Endothelial cell of umbilical vein (primary cell): ENCODE measurements around the gene KLHL10.

Experiments
- FOS ChIP-seq: IDR thresholded peaks from 2 replicates; pipeline ENCODE4 v1.6.1; 2011; ENCODE audit warnings: mild to moderate bottlenecking, low read length, moderate library complexity, borderline replicate concordance; ENCODE audit not compliant: insufficient read depth
- MYC ChIP-seq: IDR thresholded peaks from one replicate; pipeline ENCODE4 v1.6.1; 2011; ENCODE audit warnings: mild to moderate bottlenecking, low read depth, low read length
- POLR2A ChIP-seq: IDR thresholded peaks from 2 replicates; pipeline ENCODE4 v1.6.1; 2012; ENCODE audit warnings: low read depth, mild to moderate bottlenecking, control low read depth, low read length
- POLR2AphosphoS5 ChIP-seq: IDR thresholded peaks from 2 replicates; pipeline ENCODE4 v1.6.1; 2012; ENCODE audit warnings: low read depth, mild to moderate bottlenecking, control low read depth, low read length, moderate library complexity; ENCODE audit not compliant: insufficient read depth
- TF ChIP-seq, protein P1 (sequence below), 2 donors: IDR thresholded peaks; 1 replicate in 1 of 2; 2 replicates in 1 of 2; pipeline ENCODE4 v1.5.1; 2011; ENCODE audit warnings: low read length in 2 of 2, mild to moderate bottlenecking in 2 of 2, moderate library complexity in 2 of 2, control low read depth in 1 of 2, inconsistent platforms in 1 of 2, low read depth in 1 of 2; ENCODE audit not compliant: insufficient read depth in 1 of 2; ENCODE audit errors: extremely low read depth in 1 of 2

DNA sequence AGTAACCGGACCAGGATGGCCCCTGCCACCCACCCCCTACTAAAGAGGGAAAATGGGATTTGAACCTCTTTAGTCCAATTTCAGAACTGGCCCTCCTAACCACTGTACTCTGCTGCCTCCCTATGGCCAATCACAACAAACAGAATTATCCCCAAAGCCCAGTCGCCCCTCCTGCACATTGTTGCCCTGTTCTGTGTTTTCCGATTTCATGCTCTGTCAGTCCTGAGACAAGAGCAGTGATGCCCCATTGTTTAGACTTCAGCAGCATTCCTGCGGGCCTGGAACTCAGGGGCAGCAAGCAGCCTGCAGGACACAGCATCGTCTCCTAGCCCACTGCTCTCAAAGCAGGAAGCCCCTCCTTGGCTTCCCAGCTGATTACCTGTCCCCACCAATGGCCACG is 48.1 kb downstream of the KLHL10 start:
- TF ChIP-seq, protein P1, sequence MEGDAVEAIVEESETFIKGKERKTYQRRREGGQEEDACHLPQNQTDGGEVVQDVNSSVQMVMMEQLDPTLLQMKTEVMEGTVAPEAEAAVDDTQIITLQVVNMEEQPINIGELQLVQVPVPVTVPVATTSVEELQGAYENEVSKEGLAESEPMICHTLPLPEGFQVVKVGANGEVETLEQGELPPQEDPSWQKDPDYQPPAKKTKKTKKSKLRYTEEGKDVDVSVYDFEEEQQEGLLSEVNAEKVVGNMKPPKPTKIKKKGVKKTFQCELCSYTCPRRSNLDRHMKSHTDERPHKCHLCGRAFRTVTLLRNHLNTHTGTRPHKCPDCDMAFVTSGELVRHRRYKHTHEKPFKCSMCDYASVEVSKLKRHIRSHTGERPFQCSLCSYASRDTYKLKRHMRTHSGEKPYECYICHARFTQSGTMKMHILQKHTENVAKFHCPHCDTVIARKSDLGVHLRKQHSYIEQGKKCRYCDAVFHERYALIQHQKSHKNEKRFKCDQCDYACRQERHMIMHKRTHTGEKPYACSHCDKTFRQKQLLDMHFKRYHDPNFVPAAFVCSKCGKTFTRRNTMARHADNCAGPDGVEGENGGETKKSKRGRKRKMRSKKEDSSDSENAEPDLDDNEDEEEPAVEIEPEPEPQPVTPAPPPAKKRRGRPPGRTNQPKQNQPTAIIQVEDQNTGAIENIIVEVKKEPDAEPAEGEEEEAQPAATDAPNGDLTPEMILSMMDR (IDR thresholded peaks at IDR 0.05; ENCODE audit: extremely low read depth in 1 of 2, insufficient read depth in 1 of 2, low read depth in 1 of 2, low read length in 2 of 2) = peak in 1 of 2 donors; percentile 9
- TF ChIP-seq POLR2A (no peak), POLR2AphosphoS5 (no peak), MYC (no peak), FOS (no peak)
